ENCODE data around the gene LTBP1.

LTBP1 gene

GRCh38 chr2:32931945-32932709, 14.6 kb upstream of the LTBP1 start:
- FAIRE-seq, result no peak

- no peak for FAIRE-seq
Observed at GRCh38 chr2:32932825-32933755, 13.7 kb upstream of the LTBP1 start.

GRCh38 chr2:32933756-32934095, 13.0 kb upstream of the LTBP1 start:
- no peak for FAIRE-seq

GRCh38 chr2:32937602-32938448, 8.9 kb upstream of the LTBP1 start:
- no peak for FAIRE-seq

- FAIRE-seq, result no peak
Observed at GRCh38 chr2:32938934-32939333, 7.8 kb upstream of the LTBP1 start.

- no peak for FAIRE-seq
Observed at GRCh38 chr2:32940316-32940997, 6.3 kb upstream of the LTBP1 start.

GRCh38 chr2:32941944-32942690, 4.6 kb upstream of the LTBP1 start:
- no peak for FAIRE-seq

GRCh38 chr2:32942793-32943485, 3.8 kb upstream of the LTBP1 start:
- no peak for FAIRE-seq

- no peak for FAIRE-seq
Observed at GRCh38 chr2:32945286-32945685, 1.5 kb upstream of the LTBP1 start.

GRCh38 chr2:32947076-32947483, 327 bp downstream of the LTBP1 start:
- FAIRE-seq, result no peak

- FAIRE-seq, result no peak
Observed at GRCh38 chr2:32947484-32948143, 861 bp downstream of the LTBP1 start.

- no peak for FAIRE-seq
Observed at GRCh38 chr2:32948266-32948665, 1.5 kb downstream of the LTBP1 start.

- no peak for FAIRE-seq
Observed at GRCh38 chr2:32949260-32949659, 2.5 kb downstream of the LTBP1 start.

GRCh38 chr2:32951672-32952071, 4.9 kb downstream of the LTBP1 start:
- FAIRE-seq, result no peak

- FAIRE-seq, result no peak
Observed at GRCh38 chr2:32952761-32953476, 6.2 kb downstream of the LTBP1 start.

GRCh38 chr2:32954206-32954605, 7.5 kb downstream of the LTBP1 start:
- FAIRE-seq, result no peak

GRCh38 chr2:32958821-32959220, 12.1 kb downstream of the LTBP1 start:
- no peak for FAIRE-seq

GRCh38 chr2:32960238-32960637, 13.5 kb downstream of the LTBP1 start:
- FAIRE-seq, result no peak

GRCh38 chr2:32960647-32961403, 14.1 kb downstream of the LTBP1 start:
- FAIRE-seq, result no peak

Measured in endometrium (tissue), 2 donors.